CD14-positive monocyte (primary cell): ENCODE data around the gene CFAP20DC. TPM values are rescaled to one million over a fixed set of nuclear protein-coding genes. Genes with fewer than 3 reads are reported as not detected.

Experiments used
- DNase-seq, 3 donors: peaks; one replicate each; pipeline ENCODE4 v3.0.0-alpha.2; 2011 to 2022
- H2AFZ ChIP-seq: 2 replicates; pipeline ENCODE4 v1.6.0; 2012; ENCODE audit warnings: mild to moderate bottlenecking, low read depth, low read length, inconsistent platforms; ENCODE audit not compliant: insufficient read depth, poor library complexity, severe bottlenecking
- H3K27ac ChIP-seq, 2 donors: 1 replicate in 1 of 2; 2 replicates in 1 of 2; pipeline ENCODE4 v1.5.1; 2012 to 2013; ENCODE audit warnings: low read length in 2 of 2, control low read depth in 1 of 2, inconsistent platforms in 1 of 2, low read depth in 1 of 2, mild to moderate bottlenecking in 1 of 2
- H3K27me3 ChIP-seq, 2 donors: one replicate each; pipeline versions ENCODE4 v1.6.0 to v1.6.1; 2011 to 2013; ENCODE audit warnings: low read length in 2 of 2; ENCODE audit not compliant: control insufficient read depth in 2 of 2, insufficient read depth in 2 of 2
- H3K36me3 ChIP-seq, 2 donors: replicated peaks in 1 of 2; 1 replicate in 1 of 2; 2 replicates in 1 of 2; pipeline versions ENCODE4 v1.5.1 to v1.6.1; 2012 to 2013; ENCODE audit warnings: low read length in 2 of 2, control low read depth in 1 of 2, inconsistent platforms in 1 of 2, mild to moderate bottlenecking in 1 of 2; ENCODE audit not compliant: insufficient read depth in 2 of 2, control insufficient read depth in 1 of 2
- H3K4me1 ChIP-seq, 2 donors: 1 replicate in 1 of 2; 2 replicates in 1 of 2; pipeline versions ENCODE4 v1.5.1 to v1.6.1; 2012 to 2013; ENCODE audit warnings: low read length in 2 of 2, control low read depth in 1 of 2, inconsistent platforms in 1 of 2, mild to moderate bottlenecking in 1 of 2, moderate library complexity in 1 of 2; ENCODE audit not compliant: insufficient read depth in 2 of 2, control insufficient read depth in 1 of 2
- H3K4me2 ChIP-seq: replicated peaks from 2 replicates; pipeline ENCODE3; 2012; ENCODE audit warnings: low read length, moderate library complexity, mild to moderate bottlenecking; ENCODE audit not compliant: poor library complexity, severe bottlenecking; ENCODE audit errors: extremely low read depth
- H3K4me3 ChIP-seq, 3 experiments: fragments of 200-600 bp in 1 of 3; sonication (generic) in 1 of 3; replicated peaks in 1 of 3; 1 replicate in 2 of 3; 2 replicates in 1 of 3; pipeline ENCODE4 v1.5.1; 2011 to 2013; ENCODE audit warnings: low read length in 3 of 3, mild to moderate bottlenecking in 3 of 3, control low read depth in 2 of 3, low read depth in 2 of 3, inconsistent platforms in 1 of 3, moderate library complexity in 1 of 3
- H3K79me2 ChIP-seq: 2 replicates; pipeline ENCODE4 v1.6.0; 2012; ENCODE audit warnings: mild to moderate bottlenecking, control low read depth, inconsistent platforms, low read length, moderate library complexity; ENCODE audit not compliant: insufficient read depth
- H3K9ac ChIP-seq: 2 replicates; pipeline ENCODE4 v1.6.0; 2017; ENCODE audit warnings: low read length, mild to moderate bottlenecking; ENCODE audit not compliant: insufficient read depth, poor library complexity, severe bottlenecking
- H3K9me3 ChIP-seq, 2 donors: replicated peaks in 1 of 2; 1 replicate in 1 of 2; 2 replicates in 1 of 2; pipeline versions ENCODE4 v1.5.1 to v1.6.1; 2012 to 2013; ENCODE audit warnings: low read length in 2 of 2, control low read depth in 1 of 2; ENCODE audit not compliant: control insufficient read depth in 1 of 2, insufficient read depth in 1 of 2
- H4K20me1 ChIP-seq: 2 replicates; pipeline ENCODE4 v1.6.0; 2012; ENCODE audit warnings: mild to moderate bottlenecking, low read length, control low read depth, moderate library complexity; ENCODE audit not compliant: insufficient read depth
- H3K27ac Mint-ChIP-seq, 7 donors: one replicate each; pipeline ENCODE4 v1.8.0; 2020; ENCODE audit warnings: mild to moderate bottlenecking in 7 of 7, mixed read lengths in 7 of 7, moderate library complexity in 6 of 7, inconsistent platforms in 2 of 7
- H3K27me3 Mint-ChIP-seq, 3 donors: one replicate each; pipeline ENCODE4 v1.8.0; 2021 to 2022; ENCODE audit warnings: low read depth in 3 of 3, mild to moderate bottlenecking in 3 of 3, mixed read lengths in 3 of 3, moderate library complexity in 3 of 3, inconsistent platforms in 1 of 3
- H3K36me3 Mint-ChIP-seq, 2 donors: one replicate each; pipeline ENCODE4 v1.8.0; 2020; ENCODE audit warnings: mixed read lengths in 2 of 2, inconsistent platforms in 1 of 2, mild to moderate bottlenecking in 1 of 2
- H3K4me1 Mint-ChIP-seq: one replicate; pipeline ENCODE4 v1.8.0; 2020; ENCODE audit warnings: mild to moderate bottlenecking, mixed read lengths
- H3K4me3 Mint-ChIP-seq, 2 donors: one replicate each; pipeline ENCODE4 v1.8.0; 2020; ENCODE audit warnings: mild to moderate bottlenecking in 2 of 2, mixed read lengths in 2 of 2, moderate library complexity in 1 of 2
- H3K9me3 Mint-ChIP-seq, 7 donors: one replicate each; pipeline ENCODE4 v1.8.0; 2020 to 2022; ENCODE audit warnings: mixed read lengths in 7 of 7, mild to moderate bottlenecking in 6 of 7, moderate library complexity in 6 of 7, inconsistent platforms in 2 of 7
- CTCF ChIP-seq: fragments of 200-600 bp; IDR thresholded peaks from one replicate; pipeline ENCODE4 v1.8.0; 2022; ENCODE audit warnings: antibody characterized with exemption, mild to moderate bottlenecking
- WGBS: methylation state at CpG from one replicate; pipeline ENCODE4 v1.1.5; 2013; ENCODE audit warnings: missing lambda C conversion rate; ENCODE audit not compliant: insufficient coverage; 5-methylcytosine and 5-hydroxymethylcytosine counted together
- intact Hi-C, 2 donors: fragments of 100-400 bp; cut with micrococcal nuclease; formaldehyde crosslinking; loops; one replicate each; pipeline versions ENCODE4 v1.15.0 to v1.15.1; 2023
- polyA plus RNA-seq, 3 donors: library from polyadenylated mRNA; depleted of rRNA in 1 of 3; unstranded in 2 of 3; stranded (reverse) in 1 of 3; fragments of 300-500 nt in 2 of 3; fragments of >200 nt in 1 of 3; fragmentation: Illumina TruSeq in 2 of 3; gene quantifications; 1 replicate in 2 of 3; 2 replicates in 1 of 3; pipeline ENCODE4 v1.2.3, GENCODE V29; 2012 to 2021

CFAP20DC gene
- polyA plus RNA-seq, 3 donors, result not detected

DNA sequence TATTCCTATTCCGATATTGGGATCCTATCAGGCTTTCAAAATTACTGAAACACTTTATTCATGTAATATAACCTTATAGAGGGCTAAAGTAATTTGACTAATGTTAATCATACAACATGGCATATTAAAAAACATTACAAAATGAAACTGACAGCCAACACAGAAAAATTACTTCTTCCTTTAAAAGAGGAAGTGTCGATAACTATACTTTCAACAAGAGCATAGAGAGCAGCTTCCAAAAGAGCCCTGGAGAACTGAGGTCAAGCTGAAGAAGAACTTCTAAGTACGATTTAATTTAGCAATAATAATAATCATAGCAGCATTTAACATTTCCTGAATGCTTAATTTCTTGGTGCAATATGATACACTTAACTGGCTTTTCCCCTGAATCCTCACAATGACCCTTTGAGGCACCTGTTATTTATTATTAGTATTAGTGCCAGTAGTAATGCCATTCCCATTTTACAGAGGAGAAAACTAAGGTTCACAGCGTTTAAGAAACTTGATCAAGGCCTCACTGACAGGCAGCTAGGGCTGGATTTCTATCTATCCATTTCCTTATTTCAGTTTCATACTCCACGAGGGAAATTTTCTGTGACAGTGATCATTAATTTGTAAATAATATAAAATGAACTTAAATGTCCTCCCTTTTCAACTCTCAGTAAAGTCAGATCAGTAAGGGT lies 181.6 kb downstream of the CFAP20DC start:
- no peak for TF ChIP-seq CTCF
- H3K36me3 ChIP-seq, result no peaks in the 10 kb centered on the region
- no peaks in the 10 kb centered on the region for H3K27me3 ChIP-seq
- H2AFZ ChIP-seq, result no peak overlapping the region
- no CpG with 5 or more reads among the region's 5 CpGs for WGBS
- Mint-ChIP-seq H3K36me3 (no peaks in the 10 kb centered on the region), H3K27me3 (peaks cover 0 to 2% (median 0%) of the 10 kb centered on the region in 3 donors), H3K27ac (peak overlapping the region in 3 of 7 donors; percentile 7 to 63 (median 51)), H3K4me1 (peaks cover 6% of the 10 kb centered on the region), H3K4me3 (no peak overlapping the region), H3K9me3 (no peaks in the 10 kb centered on the region)
- peak in 1 of 3 donors; percentile 7 for DNase-seq
- H3K9ac ChIP-seq, result no peak overlapping the region
- H4K20me1 ChIP-seq, result no peaks in the 10 kb centered on the region
- no peak overlapping the region for H3K27ac ChIP-seq
- no peaks in the 10 kb centered on the region for H3K79me2 ChIP-seq
- no peak overlapping the region for H3K4me2 ChIP-seq
- no peak overlapping the region for H3K4me3 ChIP-seq
- peaks cover 0 to 5% of the 10 kb centered on the region in 2 donors for H3K4me1 ChIP-seq
- intact Hi-C loops, result no loop called here
- no peaks in the 10 kb centered on the region for H3K9me3 ChIP-seq

- no peak overlapping the region for H3K27ac ChIP-seq
- Mint-ChIP-seq H3K27ac (no peak overlapping the region), H3K36me3 (no peaks in the 10 kb centered on the region), H3K27me3 (peaks cover 0 to 2% (median 0%) of the 10 kb centered on the region in 3 donors), H3K4me1 (peaks cover 6% of the 10 kb centered on the region), H3K4me3 (no peak overlapping the region), H3K9me3 (no peaks in the 10 kb centered on the region)
- intact Hi-C loops, result no loop called here
- DNase-seq, result no peak
- no peaks in the 10 kb centered on the region for H3K27me3 ChIP-seq
- H3K4me2 ChIP-seq, result no peak overlapping the region
- peaks cover 0 to 5% of the 10 kb centered on the region in 2 donors for H3K4me1 ChIP-seq
- H3K36me3 ChIP-seq, result no peaks in the 10 kb centered on the region
- H3K9me3 ChIP-seq, result no peaks in the 10 kb centered on the region
- no peak overlapping the region for H3K9ac ChIP-seq
- no CpG with 5 or more reads among the region's 4 CpGs for WGBS
- no peak for TF ChIP-seq CTCF
- H3K79me2 ChIP-seq, result no peaks in the 10 kb centered on the region
- no peaks in the 10 kb centered on the region for H4K20me1 ChIP-seq
- H3K4me3 ChIP-seq, result no peak overlapping the region
- no peak overlapping the region for H2AFZ ChIP-seq
These were observed 182.2 kb downstream of the CFAP20DC start for GRCh38 chr3:58867621-58868020.
